GM19372 (cell line): Measurements from ENCODE around the gene CBX5.
"Not testable (repeated sequence)": the region's sequence is repeated elsewhere in the genome, so short reads cannot be mapped to it uniquely, and the experiment has no call there.

ENCODE experiments used
- ATAC-seq: cut with Tn5 transposase; IDR thresholded peaks from one replicate; pipeline ENCODE4 v1.9.1; 2021; ENCODE audit warnings: mild to moderate bottlenecking, low read depth, moderate library complexity; ENCODE audit not compliant: unreplicated experiment

CBX5 gene

GRCh38 chr12:54272214-54272613, 7.7 kb downstream of the CBX5 start:
- ATAC-seq = no peak

DNA sequence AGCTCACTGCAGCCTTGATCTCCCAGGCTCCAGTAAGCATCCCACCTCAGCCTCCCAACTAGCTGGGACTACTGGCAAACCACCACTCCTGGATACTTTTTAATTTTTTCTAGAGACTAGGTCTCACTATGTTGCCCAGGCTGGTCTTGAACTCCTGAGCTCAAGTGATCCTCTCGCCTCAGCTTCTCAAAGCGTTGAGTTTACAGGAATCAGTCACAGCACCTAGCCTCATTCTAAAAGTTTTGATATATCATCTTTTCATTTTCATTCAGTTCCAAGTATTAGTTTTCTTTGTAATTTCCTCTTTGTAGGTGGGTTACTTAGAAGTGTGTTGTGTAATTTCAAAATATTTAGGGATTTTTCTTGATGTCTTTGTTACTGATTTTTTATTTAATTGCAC, 9.6 kb downstream of the CBX5 start:
- ATAC-seq = no peak

- no peak for ATAC-seq
Measured at GRCh38 chr12:54266852-54267251, 13.1 kb downstream of the CBX5 start.

GRCh38 chr12:54265364-54265812, 14.5 kb downstream of the CBX5 start:
- no peak for ATAC-seq

GRCh38 chr12:54262403-54262925, 17.5 kb downstream of the CBX5 start:
- ATAC-seq = no peak

- ATAC-seq = no peak
Measured at GRCh38 chr12:54261815-54262402, 18.0 kb downstream of the CBX5 start.

- no peak for ATAC-seq
Measured at GRCh38 chr12:54259194-54260011, 20.5 kb downstream of the CBX5 start.

DNA sequence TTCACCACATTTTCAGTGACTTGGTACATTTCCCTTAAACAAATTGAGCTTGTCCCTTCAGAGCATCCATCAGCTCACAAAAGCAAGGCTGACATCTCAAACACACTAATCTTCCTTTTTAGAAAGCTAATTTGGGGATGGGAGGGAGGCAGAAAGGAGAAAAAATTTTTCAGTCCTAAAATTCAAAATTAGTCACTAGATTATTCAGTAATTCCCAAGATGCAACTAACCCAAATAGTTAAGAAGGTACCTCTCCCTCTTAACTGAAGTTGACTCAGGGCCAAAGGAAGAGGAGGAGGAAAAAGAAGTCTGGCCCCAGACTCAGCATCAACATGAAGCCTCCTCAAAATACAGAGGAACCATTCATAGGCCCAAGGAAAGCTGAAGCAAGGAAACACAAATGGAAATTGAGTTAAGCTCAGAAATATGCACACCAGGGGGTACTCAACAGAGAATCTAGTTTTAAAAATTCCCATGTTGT, 21.7 kb downstream of the CBX5 start:
- no peak for ATAC-seq

- no peak for ATAC-seq
Measured at GRCh38 chr12:54257332-54257731, 22.6 kb downstream of the CBX5 start.

DNA sequence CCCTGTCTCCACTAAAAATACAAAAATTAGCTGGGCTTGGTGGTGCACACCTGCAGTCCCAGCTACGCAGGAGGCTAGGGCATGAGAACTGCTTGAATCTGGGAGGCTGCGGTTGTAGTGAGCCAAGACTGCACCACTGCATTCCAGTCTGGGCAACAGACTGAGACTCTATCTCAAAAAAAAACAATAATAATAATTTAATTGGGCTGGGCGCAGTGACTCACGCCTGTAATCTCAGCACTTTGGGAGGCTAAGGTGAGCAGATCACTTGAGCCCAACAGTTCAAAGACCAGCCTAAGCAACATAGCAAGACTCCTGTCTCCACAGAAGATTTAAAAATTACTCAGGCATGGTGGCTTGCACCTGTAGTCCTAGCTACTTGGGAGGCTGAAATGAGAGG, 26.7 kb downstream of the CBX5 start:
- ATAC-seq = no peak

- no peak for ATAC-seq
Measured at GRCh38 chr12:54251667-54252284, 28.1 kb downstream of the CBX5 start.

- no peak for ATAC-seq
Measured at GRCh38 chr12:54249489-54249888, 30.4 kb downstream of the CBX5 start.

DNA sequence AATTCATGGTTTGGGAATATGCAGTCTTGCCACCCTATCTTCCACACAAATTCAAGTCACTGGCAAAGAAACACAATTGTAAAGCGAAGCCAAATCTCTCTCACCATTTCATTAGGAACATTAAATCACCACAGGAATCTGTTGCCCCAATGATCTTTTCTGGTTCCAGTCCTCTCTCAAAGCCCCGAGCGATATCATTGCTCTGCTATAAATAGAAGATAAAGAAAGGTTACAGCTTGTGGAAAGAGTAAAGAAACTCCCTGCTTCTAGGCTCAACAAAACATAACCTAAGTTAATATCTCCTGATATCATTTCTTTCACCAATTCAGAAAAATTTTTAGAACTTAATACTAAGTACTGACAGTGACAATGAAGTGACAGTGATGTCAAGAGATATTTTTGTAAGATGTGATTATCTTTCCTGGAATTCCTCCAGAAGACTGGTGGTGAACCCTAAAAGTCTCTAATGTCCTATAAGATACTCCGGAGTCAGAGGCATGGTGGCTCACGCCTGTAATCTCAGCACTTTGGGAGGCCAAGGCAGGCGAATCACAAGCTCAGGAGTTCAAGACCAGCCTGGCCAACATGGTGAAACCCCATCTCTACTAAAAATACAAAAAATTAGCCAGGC, 33.8 kb downstream of the CBX5 start:
- no peak for ATAC-seq

DNA sequence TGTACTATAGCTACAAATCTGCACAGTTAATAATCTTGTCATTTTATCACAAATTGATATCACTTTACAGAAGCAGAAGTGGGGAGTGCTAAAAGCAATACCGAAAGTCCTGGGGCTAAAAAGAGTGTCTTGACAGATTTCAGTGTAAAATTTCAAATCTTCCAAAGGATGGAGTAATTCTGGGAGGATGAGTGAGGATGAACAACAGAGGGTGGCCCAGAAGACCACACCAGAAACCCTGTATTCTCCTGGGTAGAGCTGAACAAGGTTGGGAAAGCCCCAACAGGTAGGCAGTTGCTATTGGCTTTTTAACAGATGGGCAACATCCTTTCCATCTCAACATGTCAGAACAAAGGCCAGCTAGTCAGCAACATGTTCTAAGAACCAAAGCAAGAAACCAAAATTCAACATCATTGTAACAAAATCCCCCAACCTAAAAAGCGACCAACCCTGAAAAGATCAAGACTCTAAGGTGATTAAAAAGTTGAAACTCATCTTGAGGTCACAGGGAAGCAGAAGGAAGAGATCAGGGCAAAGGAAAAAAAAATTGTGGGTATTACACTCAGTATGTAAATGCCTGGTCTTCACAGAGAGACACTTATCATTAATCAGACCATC, 38.8 kb downstream of the CBX5 start:
- no peak for ATAC-seq

DNA sequence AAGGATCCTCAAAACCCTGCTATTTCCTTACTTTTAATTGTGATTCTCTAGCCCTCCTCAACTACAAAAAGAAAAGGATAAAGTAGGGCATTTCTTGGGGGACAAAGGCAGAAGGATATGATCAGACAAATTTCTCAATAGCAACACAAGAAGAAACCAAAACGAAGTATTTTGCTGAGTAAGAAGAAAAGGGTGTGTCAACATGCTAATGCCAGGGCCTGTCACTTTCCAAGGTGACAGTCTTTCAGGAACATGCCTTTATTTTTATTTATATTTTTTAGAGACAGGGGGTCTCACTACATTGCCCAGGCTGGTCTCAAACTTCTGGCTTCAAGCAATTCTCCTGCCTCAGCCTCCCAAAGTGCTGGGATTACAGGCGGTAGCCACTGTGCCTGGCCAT, 39.8 kb downstream of the CBX5 start:
- no peak for ATAC-seq

DNA sequence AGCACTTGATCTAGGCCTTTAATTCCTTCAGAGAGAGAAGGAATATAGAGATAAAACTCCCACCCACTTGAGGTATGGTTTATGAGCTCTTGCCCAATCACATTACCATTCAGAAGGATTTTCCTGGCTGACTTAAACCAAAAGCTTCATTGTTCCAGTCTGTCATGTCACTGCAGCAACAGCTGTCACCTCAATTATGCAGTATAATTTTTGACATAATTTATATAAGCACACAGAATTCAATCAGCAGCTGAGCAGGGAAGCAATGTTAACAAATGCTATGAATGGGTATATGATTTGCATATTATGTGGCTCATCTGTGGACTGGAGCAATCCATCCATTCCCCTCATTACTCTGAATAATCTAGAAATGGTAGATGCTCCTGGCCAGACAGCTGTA, 40.3 kb downstream of the CBX5 start:
- ATAC-seq = no peak

- no peak for ATAC-seq
Measured at GRCh38 chr12:54238531-54238930, 41.4 kb downstream of the CBX5 start.

DNA sequence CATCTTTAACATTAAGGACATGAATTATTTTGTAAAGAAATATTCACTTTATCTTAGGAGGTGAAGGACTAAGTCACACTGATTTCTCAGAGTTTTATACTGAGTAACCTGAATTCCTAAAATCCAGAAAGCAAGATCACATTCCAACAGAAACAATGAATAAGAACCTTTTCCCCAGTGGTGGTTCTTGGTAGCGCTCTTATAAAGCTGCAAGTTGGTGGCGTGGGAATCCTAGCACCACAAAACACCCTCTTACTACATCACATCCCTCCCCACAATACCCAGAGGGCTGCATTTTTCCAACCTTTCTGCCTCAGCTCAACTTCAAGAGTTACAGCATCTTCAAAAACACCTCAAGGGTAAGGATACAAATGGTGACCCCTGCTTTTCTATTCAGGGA, 47.1 kb downstream of the CBX5 start:
- no peak for ATAC-seq

GRCh38 chr12:54231269-54231668, 48.7 kb downstream of the CBX5 start:
- not testable (repeated sequence) for ATAC-seq

GRCh38 chr12:54230555-54230954, 49.4 kb downstream of the CBX5 start:
- no peak for ATAC-seq
